NCI-H526 treated with DMSO at 0.1 percent for 48 hours (cell line): ENCODE data around the gene CTAG1A.
"Not testable (repeated sequence)": the region's sequence is repeated elsewhere in the genome, so short reads cannot be mapped to it uniquely, and the experiment has no call there.

Source experiments
- DNase-seq: peaks from one replicate; lab custom pipeline; 2025; lab: John Stamatoyannopoulos, UW

The CTAG1A gene

DNA sequence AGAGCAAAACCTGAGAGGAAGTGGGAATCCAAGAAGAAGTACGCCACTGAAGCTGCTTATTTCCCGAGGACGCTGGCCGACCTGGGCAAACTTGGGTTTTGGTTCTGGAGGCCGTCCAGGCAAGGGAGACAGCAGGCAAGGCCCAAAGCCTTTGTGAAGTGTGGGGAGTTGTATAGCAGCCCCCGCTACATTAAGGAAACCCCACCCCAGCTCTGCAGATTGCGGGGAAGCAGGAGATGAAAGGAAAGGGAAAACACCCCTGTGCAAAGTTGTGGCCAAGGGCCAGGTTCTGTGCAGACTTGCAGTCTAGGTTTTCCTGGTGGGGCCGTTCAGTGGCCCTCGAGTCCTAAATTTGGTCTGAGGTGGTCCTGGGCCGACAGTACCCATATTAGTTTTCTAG is 11.9 kb upstream of the CTAG1A start:
- DNase-seq: not testable (repeated sequence)

GRCh38 chrX:154575076-154575475 is 9.9 kb upstream of the CTAG1A start:
- not testable (repeated sequence) for DNase-seq

DNA sequence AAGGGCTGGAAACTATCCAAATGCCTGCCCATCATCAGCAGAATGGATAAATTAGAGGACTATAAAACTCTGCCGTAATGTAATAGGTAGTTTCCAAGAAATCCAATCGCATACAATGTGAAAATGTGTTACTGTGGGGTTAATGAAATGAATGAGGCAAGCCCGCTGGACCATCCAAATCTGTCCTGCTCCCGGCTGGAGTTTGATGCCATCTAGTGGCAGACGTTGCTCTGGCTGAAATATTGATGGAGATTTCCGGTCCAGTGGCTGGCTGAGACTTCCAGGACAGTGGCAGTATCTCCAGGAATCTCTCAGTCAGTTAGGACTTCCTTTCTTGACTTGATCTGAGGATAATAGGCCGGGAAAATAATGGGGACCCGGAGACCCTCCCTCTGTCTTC is 1.9 kb upstream of the CTAG1A start:
- DNase-seq: not testable (repeated sequence)

GRCh38 chrX:154590415-154590814 is 5.5 kb downstream of the CTAG1A start:
- DNase-seq: not testable (repeated sequence)

DNA sequence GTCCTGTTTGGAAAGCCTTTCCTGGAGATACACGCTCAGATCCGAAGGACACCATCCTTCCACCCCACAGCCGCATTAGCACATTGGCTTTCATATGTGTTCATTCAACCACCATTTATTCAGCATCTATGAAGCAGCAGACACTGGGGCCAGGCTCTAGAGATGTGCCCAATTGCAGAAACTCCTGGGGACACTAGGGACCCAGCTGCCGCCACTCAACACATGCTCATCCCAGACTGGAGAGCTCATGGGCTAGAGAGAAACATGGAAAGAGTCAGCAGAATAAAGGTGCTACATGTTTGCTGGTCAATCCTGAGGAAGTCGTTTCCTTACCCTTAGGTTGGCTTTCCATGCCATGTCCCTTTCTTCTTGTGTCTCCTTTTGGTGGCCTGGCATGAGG is 7.6 kb downstream of the CTAG1A start:
- DNase-seq: no peak

DNA sequence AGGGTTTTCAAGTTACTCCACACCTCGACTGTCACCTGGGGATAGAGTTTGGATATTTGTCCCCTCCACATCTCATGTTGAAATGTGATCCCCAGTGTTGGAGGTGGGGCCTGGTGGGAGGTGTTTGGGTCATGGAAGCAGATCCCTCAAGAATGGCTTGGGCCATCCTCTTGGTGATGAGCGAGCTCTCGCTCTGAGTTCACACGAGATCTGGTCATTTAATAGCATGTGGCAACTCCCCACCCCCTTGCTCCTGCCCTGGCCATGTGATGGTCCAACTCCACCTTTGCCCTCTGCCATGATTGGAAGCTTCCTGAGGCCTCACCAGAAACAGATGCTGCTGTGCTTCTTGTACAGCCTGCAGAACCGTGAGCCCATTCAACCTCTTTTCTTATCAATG is 8.3 kb downstream of the CTAG1A start:
- no peak for DNase-seq

GRCh38 chrX:154594491-154594890 is 9.6 kb downstream of the CTAG1A start:
- no peak for DNase-seq

DNA sequence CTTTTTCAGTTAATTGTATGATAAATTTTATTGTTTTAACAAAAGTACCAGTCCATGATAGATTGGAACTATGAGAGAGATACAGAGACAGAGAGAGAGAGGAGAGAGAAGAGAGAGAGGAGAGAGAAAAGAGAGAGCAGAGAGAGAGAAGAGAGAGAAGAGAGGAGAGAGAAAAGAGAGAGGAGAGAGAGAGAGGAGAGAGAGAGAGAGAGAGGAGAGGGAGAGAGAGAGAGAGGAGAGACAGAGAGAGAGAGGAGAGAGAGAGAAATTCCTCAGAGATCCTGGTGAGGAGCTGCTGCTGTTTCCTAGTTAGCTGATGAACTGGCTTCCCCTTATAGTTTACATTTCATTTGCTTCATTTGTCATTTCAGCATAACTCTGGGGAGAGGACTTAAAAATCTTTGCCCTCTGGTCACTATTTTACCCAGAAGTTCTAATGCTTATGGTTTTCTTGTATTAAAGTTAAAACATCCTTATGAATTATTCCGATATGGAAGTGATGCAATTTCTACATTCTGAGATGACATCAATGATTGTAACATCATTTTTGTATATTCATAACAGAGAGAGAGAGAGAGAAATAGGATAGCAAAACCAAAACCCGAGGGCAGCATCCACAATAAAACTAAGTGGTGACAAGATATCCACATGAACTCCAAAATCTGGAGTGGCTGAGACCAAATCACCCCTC is 10.8 kb downstream of the CTAG1A start:
- DNase-seq: no peak

GRCh38 chrX:154596290-154596929 is 11.5 kb downstream of the CTAG1A start:
- no peak for DNase-seq

GRCh38 chrX:154597221-154597620 is 12.3 kb downstream of the CTAG1A start:
- no peak for DNase-seq

DNA sequence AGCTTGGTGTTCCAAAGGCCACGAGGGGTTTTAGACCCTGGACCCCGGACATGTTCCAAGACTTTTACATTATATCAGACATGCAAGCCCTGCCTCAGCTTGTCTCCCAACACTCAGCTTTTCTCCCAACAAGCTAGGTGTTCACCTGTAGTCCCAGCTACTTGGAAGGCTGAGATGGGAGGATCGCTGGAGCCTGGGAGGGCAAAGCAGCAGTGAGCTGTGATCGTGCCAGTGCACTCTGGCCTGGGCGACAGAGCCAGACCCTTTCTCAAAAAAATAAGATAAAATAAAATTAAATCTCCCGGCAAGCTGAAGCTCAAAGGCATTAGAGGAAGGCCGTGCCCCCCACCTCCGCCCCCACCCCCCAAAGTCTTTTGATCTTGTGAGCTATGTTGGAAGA is 13.7 kb downstream of the CTAG1A start:
- DNase-seq: no peak

GRCh38 chrX:154599531-154599930 is 14.6 kb downstream of the CTAG1A start:
- no peak for DNase-seq

DNA sequence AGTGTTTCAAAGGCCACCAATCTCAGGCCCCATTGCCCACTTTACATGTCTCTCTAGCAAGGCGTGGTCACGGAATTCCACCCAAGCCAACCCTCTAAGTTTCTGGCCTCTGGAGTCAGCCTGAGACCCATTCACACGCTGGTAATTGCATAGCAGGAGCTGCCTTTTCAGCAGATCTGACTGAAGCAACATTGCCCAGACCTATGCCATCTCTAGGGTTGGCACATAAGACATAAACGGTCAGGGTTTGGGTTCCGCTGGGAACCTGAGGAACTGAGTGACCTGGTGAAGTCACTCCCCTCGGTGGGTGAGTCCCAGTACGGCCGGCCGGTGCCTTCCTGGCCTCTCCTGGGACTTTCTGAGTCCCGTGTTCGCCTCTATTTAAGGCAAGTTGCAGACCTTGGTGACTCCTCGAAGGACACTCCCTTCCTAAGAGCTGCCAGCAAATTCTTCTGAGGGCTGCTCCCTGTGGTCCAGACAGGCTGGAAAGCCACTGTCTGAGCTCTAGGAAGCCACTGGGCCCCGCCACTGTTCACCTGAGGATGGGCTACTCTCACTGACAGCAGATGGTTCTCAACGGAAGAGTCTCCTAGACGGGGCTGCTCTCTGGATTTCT is 15.9 kb downstream of the CTAG1A start:
- no peak for DNase-seq

DNA sequence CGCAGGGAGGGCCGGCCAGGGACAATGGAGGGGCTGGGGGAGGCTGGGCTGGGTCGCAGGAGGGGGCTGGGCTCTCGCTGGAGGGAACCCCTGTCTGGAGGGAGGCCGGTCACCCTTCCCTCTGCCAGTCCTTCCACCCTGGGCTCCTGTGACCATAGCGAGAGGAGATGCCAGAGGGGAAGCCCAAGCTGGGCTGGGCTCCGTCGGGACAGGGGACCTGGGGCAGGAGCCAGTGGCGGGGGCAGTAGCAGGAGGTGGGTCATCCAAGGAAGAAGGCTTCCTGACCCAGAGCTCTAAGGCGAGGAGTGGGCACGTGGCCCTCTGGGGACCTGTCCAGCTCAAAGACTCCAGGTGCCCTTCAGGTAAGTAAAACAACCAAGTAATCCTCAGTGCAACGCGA is 17.3 kb downstream of the CTAG1A start:
- no peak for DNase-seq

DNA sequence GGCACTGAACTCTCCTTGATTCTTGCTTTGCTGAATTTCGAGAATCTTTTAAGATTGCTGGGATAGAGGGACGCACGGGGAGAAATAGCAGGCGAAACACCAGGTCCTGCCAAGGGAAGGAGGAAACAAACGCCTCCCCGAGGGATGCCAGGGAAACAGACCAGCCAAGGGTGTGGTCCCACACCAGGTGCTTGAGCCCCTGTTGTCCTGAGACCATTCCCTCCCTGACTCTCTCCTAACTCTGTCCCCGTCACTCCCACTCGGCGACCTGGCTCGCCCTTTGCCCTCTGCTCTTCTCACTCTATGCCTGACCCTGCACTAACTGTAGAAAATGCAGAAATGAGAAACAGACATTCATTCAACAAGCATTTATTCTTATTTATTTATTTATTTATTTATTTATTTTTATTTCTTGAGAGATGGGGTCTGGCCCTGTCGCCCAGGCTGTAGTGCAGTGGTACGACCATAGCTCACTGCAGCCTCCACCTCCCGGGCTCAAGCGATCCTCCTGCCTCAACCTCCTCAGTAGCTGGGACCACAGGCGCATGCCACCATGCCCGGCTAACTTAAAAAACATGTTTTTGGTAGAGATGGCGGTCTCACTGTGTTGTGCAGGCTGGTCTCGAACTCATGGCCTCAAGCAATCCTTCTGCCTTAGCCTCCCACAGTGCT is 18.0 kb downstream of the CTAG1A start:
- DNase-seq: no peak

- no peak for DNase-seq
Observed at GRCh38 chrX:154603438-154604430, 18.8 kb downstream of the CTAG1A start.

- no peak for DNase-seq
Observed at GRCh38 chrX:154605566-154605965, 20.6 kb downstream of the CTAG1A start.

DNA sequence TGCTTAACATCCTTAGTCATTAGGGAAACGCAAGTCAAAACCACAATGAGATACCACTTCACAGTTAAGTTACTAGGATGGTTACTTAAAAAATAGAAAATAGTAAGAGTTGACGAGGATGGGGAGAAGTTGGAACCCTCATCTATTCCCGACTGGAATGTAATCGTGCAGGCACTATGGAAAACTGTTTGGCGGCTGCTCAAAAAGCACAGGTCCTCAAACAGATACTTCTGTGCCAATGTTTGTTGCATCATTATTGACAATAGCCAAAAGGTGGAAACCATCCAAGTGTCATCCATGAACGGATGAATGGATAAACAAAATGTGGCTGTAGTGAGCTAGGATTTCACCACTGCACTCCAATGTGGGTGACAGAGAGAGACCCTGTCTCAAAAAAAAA is 22.4 kb downstream of the CTAG1A start:
- DNase-seq: no peak

DNA sequence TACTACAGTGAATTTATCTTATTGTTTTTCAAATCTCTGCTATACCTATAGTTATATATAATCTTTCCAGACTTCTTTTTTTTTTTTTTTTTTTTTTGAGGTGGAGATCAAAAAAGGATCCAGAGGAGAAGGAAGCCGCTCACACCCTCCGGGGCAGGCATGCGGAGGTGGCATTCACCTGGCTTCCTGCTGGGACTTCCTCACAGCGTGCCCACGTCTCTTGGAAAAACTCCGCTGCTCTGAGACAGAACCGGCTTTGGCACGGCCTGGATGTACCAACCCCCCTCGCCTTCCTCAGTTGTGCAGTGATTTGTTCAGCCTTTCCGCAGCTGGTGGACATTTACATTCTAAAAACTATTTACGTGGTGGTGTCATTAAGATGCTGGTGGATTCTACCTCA is 23.0 kb downstream of the CTAG1A start:
- DNase-seq: not testable (repeated sequence)

DNA sequence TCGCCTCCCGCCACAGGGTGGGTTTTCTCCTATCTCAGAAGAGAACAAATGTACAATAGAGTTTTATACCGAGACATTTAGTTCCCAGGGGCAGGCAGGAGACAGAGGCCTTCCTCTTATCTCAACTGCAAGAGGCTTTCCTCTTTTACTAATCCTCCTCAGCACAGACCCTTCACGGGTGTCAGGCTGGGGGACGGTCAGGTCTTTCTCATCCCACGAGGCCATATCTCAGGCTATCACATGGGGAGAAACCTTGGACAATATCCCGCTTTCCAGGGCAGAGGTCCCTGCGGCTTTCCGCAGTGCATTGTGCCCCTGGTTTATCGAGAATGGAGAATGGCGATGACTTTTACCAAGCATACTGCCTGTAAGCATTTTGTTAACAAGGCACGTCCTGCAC is 23.9 kb downstream of the CTAG1A start:
- DNase-seq: not testable (repeated sequence)

GRCh38 chrX:154611146-154611545 is 26.2 kb downstream of the CTAG1A start:
- not testable (repeated sequence) for DNase-seq

- not testable (repeated sequence) for DNase-seq
Observed at GRCh38 chrX:154613586-154613985, 28.7 kb downstream of the CTAG1A start.
